Skeletal muscle tissue (tissue), 4 donors: ENCODE measurements around the gene PARG. TPM values are rescaled to one million over a fixed set of nuclear protein-coding genes. Genes with fewer than 3 reads are reported as not detected.
"Not testable (repeated sequence)": the region's sequence is repeated elsewhere in the genome, so short reads cannot be mapped to it uniquely, and the experiment has no call there.

Experiments
- H3K27ac ChIP-seq: one replicate; pipeline ENCODE4 v1.7.0; 2013; ENCODE audit warnings: mild to moderate bottlenecking, low read depth, low read length, inconsistent platforms
- H3K27me3 ChIP-seq, 3 donors: one replicate each; pipeline ENCODE4 v1.7.0; 2013; ENCODE audit warnings: low read length in 3 of 3; ENCODE audit not compliant: control insufficient read depth in 3 of 3, insufficient read depth in 3 of 3
- H3K36me3 ChIP-seq, 3 donors: one replicate each; pipeline ENCODE4 v1.7.0; 2013; ENCODE audit warnings: low read length in 3 of 3; ENCODE audit not compliant: control insufficient read depth in 3 of 3, insufficient read depth in 3 of 3
- H3K4me1 ChIP-seq, 3 donors: one replicate each; pipeline ENCODE4 v1.7.0; 2013; ENCODE audit warnings: low read length in 3 of 3, mild to moderate bottlenecking in 3 of 3; ENCODE audit not compliant: control insufficient read depth in 3 of 3, insufficient read depth in 3 of 3
- H3K4me3 ChIP-seq, 3 donors: one replicate each; pipeline ENCODE4 v1.7.0; 2013; ENCODE audit warnings: low read length in 3 of 3
- H3K9ac ChIP-seq, 3 donors: one replicate each; pipeline ENCODE4 v1.7.0; 2013; ENCODE audit warnings: low read length in 3 of 3, mild to moderate bottlenecking in 3 of 3, moderate library complexity in 2 of 3, low read depth in 1 of 3
- H3K9me3 ChIP-seq, 3 donors: one replicate each; pipeline ENCODE4 v1.7.0; 2013; ENCODE audit warnings: low read length in 3 of 3; ENCODE audit not compliant: control insufficient read depth in 3 of 3
- total RNA-seq: library from RNA; depleted of rRNA; stranded (reverse); fragments of >200 nt; gene quantifications from one replicate; pipeline ENCODE4 v1.2.3, GENCODE V29; 2014
- donor health status: Osteomylitis.

PARG gene
- total RNA-seq, 1 donor from 2014 or later = 36.5 TPM

DNA sequence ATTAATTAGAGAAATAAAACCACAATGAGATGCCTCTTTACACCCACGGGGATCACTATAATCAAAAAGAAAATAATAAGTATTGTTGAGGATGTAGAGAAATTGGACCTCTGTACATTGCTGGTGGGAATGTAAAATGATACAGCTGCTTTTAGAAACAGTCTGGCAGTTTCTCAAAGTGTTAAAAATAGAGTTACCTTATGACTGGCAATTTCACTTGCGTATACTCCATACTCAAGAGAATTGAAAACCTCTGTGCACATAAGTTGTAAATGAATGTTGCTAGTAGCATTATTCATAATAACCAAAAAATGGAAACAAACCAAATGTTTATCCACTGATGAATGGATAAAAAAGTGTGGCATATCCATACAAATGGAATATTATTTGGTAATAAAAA, 6.3 kb upstream of the PARG start:
- not testable (repeated sequence) for H3K36me3 ChIP-seq, H3K27me3 ChIP-seq, H3K4me3 ChIP-seq, H3K9ac ChIP-seq, H3K9me3 ChIP-seq, H3K4me1 ChIP-seq
- H3K27ac ChIP-seq = peak overlapping the region; percentile 74

DNA sequence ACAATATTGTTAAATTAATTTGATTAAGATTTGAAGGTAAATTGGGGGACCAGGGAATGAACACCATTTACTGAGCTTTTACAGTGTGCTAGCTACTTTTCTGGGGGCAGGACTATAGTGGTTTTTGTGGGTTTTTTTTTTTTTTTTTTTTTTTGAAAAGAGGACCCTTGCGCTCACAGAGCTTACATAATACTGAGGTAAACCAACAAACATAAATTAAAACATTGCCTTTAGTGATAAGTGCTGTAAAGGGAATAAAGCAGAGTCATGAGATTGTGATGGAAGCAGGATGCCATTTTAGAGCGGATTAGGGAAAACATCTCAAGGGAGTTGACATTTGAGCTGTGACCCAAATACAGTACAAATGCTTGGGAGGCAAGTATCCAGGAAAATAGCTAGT, 1.8 kb upstream of the PARG start:
- not testable (repeated sequence) for H3K9me3 ChIP-seq, H3K36me3 ChIP-seq, H3K27me3 ChIP-seq, H3K27ac ChIP-seq
- Histone ChIP-seq H3K4me1 (peaks cover 9 to 19% (median 10%) of the 10 kb centered on the region in 3 donors), H3K9ac (peak overlapping the region in 1 of 3 donors; percentile 14), H3K4me3 (peak overlapping the region in 1 of 3 donors; percentile 20)

GRCh38 chr10:49942339-49942705, 495 bp upstream of the PARG start:
- Histone ChIP-seq H3K9ac (peak overlapping the region; percentile 81 to 89 (median 86)), H3K27ac (peak overlapping the region; percentile 70)
- H3K27me3 ChIP-seq = not testable (repeated sequence)

DNA sequence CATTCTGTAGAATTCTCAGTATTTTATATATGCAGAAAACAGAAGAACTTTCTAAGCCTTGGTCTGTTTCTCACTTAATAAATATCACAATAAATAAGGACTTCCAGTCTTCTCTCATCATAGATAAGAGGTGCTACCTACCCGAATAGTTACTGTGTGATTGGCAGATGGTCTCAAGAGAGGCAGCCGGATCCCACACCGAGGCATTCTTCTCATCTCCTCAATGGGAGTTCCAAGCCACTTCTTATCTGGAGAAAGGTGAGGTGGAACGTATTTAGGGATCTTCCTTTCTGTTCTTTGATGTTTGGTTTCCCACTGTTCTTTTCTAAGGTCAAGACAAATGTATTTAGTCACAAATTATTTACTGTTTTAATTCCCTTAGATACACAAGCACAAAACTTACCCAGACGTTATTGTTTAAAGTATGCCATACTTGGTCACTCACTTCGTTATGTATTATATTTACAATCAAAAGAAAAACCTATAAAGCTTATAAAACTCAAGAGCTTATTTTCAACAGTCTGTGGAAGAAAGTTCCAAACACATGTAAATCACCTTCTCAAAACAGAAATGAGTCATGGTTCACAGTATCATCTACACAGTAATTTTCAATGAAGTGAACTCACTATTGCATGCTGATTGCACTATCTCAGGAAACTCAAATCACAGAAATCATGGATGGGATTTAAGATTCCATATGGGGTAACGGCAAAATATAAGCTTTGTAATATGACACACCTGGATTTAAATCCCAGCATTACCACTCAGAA, 9.7 kb downstream of the PARG start:
- not testable (repeated sequence) for H3K9ac ChIP-seq, H3K27me3 ChIP-seq, H3K4me1 ChIP-seq, H3K36me3 ChIP-seq, H3K9me3 ChIP-seq, H3K4me3 ChIP-seq, H3K27ac ChIP-seq

More at GRCh38 chr10:49942339-49942705, 495 bp upstream of the PARG start:
- not testable (repeated sequence) for H3K9me3 ChIP-seq, H3K36me3 ChIP-seq
- Histone ChIP-seq H3K4me1 (peaks cover 8 to 19% (median 9%) of the 10 kb centered on the region in 3 donors), H3K4me3 (peak overlapping the region; percentile 80 to 93 (median 85))

DNA sequence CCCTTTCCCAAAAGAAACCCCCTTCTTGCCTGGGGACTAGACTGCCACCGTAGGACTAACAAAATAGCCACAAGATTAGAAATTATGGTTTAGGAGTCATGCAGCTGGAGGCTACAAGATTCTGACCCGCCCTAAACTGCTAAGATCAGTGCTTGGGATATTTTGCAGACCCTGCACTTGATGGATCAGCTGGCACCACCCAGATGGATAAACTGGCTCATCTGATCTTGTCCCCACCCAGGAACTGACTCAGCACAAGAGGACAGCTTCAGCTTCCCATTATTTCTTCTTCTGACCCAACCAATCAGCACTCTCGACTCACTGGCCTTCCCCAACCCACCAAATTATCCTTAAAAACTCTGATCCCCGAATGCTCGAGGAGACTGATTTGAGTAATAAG, 10.6 kb downstream of the PARG start:
- H3K27ac ChIP-seq, H3K27me3 ChIP-seq, H3K9me3 ChIP-seq, H3K9ac ChIP-seq, H3K36me3 ChIP-seq, H3K4me1 ChIP-seq, H3K4me3 ChIP-seq: not testable (repeated sequence)

DNA sequence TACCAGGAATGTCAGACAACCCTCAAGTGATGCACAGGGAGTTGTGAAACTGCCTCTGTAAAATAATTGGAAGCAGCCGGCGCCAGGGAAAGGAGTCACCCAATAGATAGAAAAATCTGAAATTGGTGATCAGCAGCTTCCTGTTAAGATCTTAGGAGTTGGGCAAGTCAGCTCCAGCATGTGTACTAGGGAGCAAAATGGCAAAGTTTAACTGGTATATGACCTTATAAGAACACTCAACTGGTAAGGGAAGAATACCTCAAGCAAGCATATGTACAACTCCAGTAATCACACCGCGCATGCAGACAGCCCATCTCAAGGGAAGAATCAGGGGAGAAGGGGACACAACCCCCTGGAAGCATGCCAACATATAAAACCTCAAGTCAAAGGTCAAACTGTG, 18.3 kb downstream of the PARG start:
- not testable (repeated sequence) for H3K36me3 ChIP-seq, H3K4me3 ChIP-seq, H3K9me3 ChIP-seq, H3K27me3 ChIP-seq, H3K27ac ChIP-seq, H3K4me1 ChIP-seq, H3K9ac ChIP-seq

DNA sequence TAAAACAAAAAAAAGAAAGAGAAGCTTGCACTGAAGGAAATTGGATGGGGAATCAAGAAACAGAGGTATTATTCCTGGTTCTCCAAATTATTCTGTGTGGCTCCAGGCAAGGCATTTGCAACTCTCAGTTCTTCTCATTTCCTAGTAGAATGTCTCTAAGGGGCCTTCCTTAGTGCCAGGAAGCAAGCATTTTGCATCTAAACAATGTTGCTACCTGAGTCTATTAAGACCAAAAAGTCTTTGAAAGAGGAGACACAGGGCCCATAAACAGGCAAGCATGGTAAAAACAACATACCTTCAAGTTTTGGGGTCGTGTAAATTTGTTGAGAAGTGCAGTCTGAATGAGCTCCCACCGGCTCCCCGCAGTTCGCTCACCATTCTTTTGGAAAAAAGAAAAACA, 19.8 kb downstream of the PARG start:
- H3K4me1 ChIP-seq, H3K9me3 ChIP-seq, H3K36me3 ChIP-seq, H3K4me3 ChIP-seq, H3K9ac ChIP-seq, H3K27ac ChIP-seq, H3K27me3 ChIP-seq: not testable (repeated sequence)

- H3K36me3 ChIP-seq, H3K27ac ChIP-seq, H3K27me3 ChIP-seq, H3K9ac ChIP-seq, H3K4me3 ChIP-seq, H3K9me3 ChIP-seq, H3K4me1 ChIP-seq: not testable (repeated sequence)
Observed at GRCh38 chr10:49917927-49918326, 23.9 kb downstream of the PARG start.

- H3K36me3 ChIP-seq, H3K4me1 ChIP-seq: not testable (repeated sequence)
Observed at GRCh38 chr10:49916451-49916850, 25.4 kb downstream of the PARG start.

GRCh38 chr10:49910295-49910694, 31.5 kb downstream of the PARG start:
- H3K9ac ChIP-seq, H3K27me3 ChIP-seq, H3K4me3 ChIP-seq, H3K36me3 ChIP-seq, H3K4me1 ChIP-seq, H3K9me3 ChIP-seq, H3K27ac ChIP-seq: not testable (repeated sequence)

More at GRCh38 chr10:49916451-49916850, 25.4 kb downstream of the PARG start:
- H3K9ac ChIP-seq, H3K27me3 ChIP-seq, H3K4me3 ChIP-seq, H3K9me3 ChIP-seq, H3K27ac ChIP-seq: not testable (repeated sequence)
